Loucy (cell line): Measurements from ENCODE around the gene KIRREL1.

ENCODE experiments used
- EZH2phosphoT487 ChIP-seq: fragments of 200-600 bp; IDR thresholded peaks from 2 replicates; pipeline ENCODE4 v1.6.1; 2018; ENCODE audit warnings: antibody characterized with exemption, mild to moderate bottlenecking, moderate library complexity, borderline replicate concordance
- TF ChIP-seq, protein P1 (sequence below): fragments of 200-600 bp; sonication (generic); conservative IDR thresholded peaks from 2 replicates; pipeline ENCODE4 v1.5.1; 2014; ENCODE audit warnings: mild to moderate bottlenecking, antibody characterized with exemption, low read length

- TF ChIP-seq, protein P1, sequence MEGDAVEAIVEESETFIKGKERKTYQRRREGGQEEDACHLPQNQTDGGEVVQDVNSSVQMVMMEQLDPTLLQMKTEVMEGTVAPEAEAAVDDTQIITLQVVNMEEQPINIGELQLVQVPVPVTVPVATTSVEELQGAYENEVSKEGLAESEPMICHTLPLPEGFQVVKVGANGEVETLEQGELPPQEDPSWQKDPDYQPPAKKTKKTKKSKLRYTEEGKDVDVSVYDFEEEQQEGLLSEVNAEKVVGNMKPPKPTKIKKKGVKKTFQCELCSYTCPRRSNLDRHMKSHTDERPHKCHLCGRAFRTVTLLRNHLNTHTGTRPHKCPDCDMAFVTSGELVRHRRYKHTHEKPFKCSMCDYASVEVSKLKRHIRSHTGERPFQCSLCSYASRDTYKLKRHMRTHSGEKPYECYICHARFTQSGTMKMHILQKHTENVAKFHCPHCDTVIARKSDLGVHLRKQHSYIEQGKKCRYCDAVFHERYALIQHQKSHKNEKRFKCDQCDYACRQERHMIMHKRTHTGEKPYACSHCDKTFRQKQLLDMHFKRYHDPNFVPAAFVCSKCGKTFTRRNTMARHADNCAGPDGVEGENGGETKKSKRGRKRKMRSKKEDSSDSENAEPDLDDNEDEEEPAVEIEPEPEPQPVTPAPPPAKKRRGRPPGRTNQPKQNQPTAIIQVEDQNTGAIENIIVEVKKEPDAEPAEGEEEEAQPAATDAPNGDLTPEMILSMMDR, result no peak
- TF ChIP-seq EZH2phosphoT487, result no peak
These were observed 109.6 kb downstream of the KIRREL1 start for GRCh38 chr1:158102881-158103674.
